AG09319 (cell line): ENCODE results near the gene NEK1.

Source experiments
- DNase-seq: peaks from one replicate; pipeline ENCODE4 v3.0.0-alpha.2; 2010; ENCODE audit warnings: low read depth; ENCODE audit errors: extremely low read depth
- CTCF ChIP-seq: IDR thresholded peaks from 2 replicates; pipeline ENCODE4 v1.5.1; 2011; ENCODE audit warnings: low read depth, mild to moderate bottlenecking, inconsistent platforms, low read length, moderate library complexity

Gene NEK1

GRCh38 chr4:169407217-169407845 lies 205.1 kb downstream of the NEK1 start:
- no peak for DNase-seq
- TF ChIP-seq CTCF: no peak

- TF ChIP-seq CTCF: no peak
- DNase-seq: no peak
Observed at GRCh38 chr4:169404960-169405359, 207.4 kb downstream of the NEK1 start.

GRCh38 chr4:169400832-169401231 lies 211.6 kb downstream of the NEK1 start:
- DNase-seq: no peak
- TF ChIP-seq CTCF: no peak

GRCh38 chr4:169399976-169400767 lies 212.2 kb downstream of the NEK1 start:
- DNase-seq: no peak
- TF ChIP-seq CTCF: no peak

GRCh38 chr4:169398316-169398715 lies 214.1 kb downstream of the NEK1 start:
- DNase-seq: no peak
- no peak for TF ChIP-seq CTCF

GRCh38 chr4:169397762-169398161 lies 214.6 kb downstream of the NEK1 start:
- DNase-seq: no peak
- TF ChIP-seq CTCF: no peak

- no peak for TF ChIP-seq CTCF
- no peak for DNase-seq
Observed at GRCh38 chr4:169385376-169385775, 227.0 kb downstream of the NEK1 start.
